ENCODE measurements around the gene RGS19.

Gene RGS19

DNA sequence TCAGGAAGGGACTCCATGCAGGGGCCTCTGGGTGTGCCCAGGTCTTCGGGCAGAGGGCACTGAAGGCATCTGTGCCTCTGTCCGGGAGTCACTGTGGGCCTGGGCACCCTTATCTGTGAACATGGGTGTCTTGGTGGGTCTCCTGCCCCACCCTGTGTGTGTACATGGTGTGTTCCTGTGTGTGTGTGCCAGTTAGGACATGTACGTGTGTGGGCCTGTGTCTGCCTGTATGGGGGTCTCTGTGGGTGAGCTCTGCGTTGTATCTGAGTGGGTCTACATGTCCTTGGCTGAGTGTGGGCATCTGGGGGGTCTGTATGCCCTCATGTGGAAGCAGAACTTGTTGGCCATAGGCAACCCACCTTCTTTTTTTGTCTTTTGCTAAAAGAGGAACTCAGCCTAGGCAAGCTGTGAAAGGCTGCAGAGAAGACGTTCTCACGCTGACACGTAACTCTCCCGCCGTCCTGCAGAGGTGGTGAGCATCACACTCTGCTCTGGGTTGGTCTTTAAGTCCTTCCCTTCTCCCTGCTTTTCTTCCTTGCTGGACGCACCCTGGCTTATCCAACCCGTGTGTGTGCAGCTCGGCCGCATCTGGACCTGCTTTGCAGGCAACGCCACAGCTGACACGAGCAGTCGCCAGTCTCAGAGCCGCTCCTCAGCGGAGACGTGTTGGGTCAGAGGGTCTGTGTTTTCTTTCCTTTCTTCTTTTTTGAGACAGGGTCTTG lies 28.6 kb upstream of the RGS19 start:
- no peak for DNase-seq

- DNase-seq = no peak
Measured at GRCh38 chr20:64106981-64107735, 27.8 kb upstream of the RGS19 start, which contains the start of gene NPBWR2. Gene NPBWR2 (minus strand): TSS chr20:64107565. CDS start chr20:64106831, 734 bp downstream.

- no peak for DNase-seq
Measured at GRCh38 chr20:64106435-64106961, 27.2 kb upstream of the RGS19 start.

DNA sequence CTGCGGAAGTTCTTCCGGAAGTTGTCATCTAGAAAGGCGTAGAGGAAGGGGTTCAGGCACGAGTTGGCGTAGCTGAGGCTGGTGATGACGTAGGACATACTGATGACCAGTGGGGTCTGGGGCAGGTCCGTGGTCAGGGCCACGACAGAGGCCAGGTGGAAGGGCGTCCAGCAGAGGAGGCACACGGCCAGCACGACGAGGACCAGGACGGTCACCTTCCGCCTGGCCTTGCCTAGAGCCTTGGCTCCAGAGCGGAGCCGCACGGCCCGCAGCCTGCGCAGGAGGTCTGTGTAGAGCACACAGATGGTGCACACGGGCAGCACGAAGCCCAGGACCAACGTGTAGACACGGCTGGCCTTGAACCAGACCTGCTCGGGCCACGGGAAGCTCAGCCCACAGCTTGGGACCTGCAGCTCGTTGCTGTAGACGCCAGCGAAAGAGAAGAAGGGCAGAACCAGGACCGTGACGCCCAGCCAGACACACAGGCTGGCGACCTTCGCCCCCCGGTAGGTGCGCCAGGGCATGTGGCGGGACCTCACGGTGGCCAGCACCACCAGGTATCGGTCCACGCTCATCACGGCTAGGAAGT lies 26.6 kb upstream of the RGS19 start:
- no peak for DNase-seq

DNA sequence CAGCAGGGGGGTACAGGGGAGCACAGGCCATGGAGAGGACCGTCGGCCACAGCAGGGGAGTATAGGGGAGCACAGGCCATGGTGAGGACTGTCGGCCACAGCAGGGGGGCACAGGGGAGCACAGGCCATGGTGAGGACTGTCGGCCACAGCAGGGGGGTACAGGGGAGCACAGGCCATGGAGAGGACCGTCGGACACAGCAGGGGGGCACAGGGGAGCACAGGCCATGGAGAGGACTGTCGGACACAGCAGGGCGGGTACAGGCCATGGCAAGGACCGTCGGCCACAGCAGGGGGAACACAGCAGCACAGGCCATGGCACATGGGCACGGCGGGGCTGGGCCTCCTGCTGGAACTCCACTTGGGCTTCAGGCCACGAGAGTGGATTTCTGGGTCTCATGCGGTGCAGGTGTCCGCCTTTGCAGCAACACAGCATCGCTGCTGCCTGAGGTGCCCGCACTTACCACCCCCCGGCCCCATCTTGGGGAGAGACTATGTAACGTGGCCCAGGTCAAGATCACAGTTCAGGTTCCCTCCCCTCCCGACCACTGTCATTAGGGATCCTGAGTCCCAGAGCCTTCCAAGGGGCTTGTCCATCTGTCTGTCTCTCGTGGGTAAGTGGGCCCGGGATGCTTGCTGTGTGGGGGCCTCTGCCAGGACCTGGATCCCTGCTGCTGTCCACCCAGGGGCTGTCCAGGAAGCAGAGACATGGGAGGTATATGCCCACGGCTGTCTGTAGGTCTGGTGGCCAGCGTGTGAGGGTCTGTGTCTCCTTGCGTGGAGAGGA lies 25.5 kb upstream of the RGS19 start:
- DNase-seq = no peak

DNA sequence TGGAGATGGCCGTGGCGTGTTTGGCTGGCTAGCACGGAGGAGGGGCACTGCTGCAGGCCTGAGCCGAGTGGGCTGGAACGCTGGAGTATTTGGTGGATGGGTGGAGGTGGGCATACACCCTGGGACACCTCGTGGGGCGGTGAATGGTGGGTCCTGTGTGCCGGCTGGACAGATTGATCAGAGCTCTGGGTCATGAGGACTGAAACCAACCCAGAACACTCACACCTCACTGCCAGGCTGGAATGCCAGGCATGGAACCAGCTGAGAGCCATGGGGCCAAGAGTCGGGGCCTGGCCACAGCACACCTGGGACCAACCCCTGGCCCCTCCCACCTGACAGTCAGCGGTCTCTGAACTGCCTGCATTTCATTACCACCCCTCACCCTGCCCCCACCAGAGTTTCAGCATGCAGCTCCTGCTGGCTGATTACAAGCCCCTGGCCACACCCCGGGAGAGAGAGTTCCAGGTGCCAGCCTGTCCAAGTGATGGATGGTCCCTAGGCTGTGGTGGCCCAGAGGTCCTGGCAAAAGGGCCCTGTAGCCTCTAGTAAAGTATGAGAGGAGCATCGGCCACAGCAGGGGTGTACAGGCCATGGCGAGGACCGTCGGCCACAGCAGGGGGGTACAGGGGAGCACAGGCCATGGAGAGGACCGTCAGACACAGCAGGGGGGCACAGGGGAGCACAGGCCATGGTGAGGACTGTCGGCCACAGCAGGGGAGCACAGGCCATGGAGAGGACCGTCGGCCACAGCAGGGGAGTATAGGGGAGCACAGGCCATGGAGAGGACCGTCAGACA lies 24.8 kb upstream of the RGS19 start:
- no peak for DNase-seq

DNA sequence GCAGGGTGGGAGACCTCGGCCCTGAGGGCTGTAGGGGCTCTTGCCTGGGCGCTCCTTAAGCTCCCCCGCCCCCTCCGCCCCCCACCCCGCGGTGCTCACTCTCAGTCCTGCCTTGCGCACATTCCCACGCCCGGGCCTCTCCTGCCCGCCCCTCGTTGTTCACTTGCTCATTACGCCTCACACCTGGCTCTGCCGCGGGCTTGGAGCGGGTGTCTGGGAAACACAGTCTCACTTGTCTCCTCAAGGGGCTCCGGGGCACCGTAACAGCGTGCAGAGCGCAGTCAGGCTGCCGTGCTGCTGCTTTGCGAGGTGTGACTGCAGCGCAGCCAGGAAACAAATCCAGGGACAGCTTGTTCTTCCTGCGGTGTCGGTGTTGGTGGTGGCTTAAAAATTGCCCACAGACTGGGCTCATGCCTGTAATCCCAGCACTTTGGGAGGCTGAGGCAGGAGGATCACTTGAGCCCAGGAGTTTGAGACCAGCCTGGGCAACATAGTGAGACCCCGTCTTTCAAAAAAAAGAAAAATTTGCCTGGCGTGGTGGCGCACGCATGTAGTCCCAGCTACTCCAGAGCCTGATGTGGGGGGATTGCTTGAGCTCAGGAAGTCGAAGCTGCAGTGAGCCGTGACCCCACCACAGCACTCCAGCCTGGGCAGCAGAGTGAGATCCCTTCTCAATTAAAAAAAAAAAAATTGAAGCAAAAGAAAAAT lies 23.5 kb upstream of the RGS19 start:
- peak; percentile 55 for DNase-seq

DNA sequence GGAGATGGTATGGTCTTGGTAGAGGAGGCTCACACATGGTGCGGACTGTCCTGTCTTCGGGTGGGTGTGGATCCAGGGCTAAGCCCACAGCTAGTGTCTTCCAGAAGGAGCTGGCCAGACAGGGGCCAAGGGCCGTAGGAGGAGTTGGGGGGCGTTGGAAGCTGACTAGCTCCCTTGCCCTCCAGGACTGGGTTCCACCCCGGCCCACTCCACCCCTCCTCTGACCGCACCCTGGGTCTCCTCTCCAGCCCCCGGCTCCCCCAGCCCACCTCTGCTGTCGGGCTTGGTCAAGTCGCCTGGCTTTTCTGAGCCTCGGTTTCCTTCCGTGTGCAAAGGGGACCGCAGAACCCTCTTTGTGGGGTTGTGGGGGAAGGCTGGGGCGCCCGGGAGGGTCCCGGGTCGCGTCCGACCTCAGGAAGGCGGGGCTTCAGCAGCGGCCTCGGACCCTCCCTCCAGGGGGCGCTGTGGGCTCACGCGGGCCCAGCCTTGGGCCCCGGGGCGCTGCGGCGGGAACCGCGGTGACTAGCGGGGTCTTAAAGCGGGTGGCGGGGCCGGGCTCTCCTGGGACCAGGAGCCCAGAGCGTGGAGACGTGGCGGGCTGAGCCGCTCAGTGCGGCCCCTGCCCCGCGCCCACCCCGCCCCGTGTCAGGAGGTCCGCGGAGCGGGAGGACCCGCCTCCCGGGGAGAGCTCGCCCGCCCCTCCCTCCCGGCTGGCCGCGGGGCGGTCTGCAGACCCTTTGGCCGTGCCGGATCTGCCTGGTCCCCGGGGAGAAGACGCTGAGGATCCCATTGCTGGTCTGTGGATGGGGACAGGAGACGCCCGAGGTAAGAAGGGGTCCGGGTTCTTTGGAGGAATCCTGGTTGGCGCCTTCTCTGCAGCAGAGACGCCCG lies 22.7 kb upstream of the RGS19 start:
- no peak for DNase-seq

GRCh38 chr20:64100946-64101688 lies 21.8 kb upstream of the RGS19 start:
- no peak for DNase-seq

DNA sequence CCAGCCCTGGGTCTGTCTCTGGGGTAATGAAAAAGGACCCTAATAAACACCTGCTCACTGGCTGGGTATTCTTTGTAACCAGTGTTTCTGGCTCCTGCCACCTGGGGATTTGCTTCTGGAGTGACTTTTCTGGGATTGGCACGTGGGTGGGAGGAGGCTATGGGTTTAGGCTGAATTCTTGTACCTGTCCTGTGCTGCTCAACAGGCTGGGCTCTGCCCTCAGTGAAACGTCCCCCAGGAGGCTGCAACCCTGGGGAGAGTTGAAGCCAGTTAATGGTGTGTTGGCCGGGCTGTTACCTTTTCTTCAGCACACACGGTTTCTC lies 21.2 kb upstream of the RGS19 start:
- no peak for DNase-seq

GRCh38 chr20:64099880-64100565 lies 20.7 kb upstream of the RGS19 start:
- no peak for DNase-seq

- no peak for DNase-seq
Measured at GRCh38 chr20:64099086-64099786, 19.9 kb upstream of the RGS19 start.

DNA sequence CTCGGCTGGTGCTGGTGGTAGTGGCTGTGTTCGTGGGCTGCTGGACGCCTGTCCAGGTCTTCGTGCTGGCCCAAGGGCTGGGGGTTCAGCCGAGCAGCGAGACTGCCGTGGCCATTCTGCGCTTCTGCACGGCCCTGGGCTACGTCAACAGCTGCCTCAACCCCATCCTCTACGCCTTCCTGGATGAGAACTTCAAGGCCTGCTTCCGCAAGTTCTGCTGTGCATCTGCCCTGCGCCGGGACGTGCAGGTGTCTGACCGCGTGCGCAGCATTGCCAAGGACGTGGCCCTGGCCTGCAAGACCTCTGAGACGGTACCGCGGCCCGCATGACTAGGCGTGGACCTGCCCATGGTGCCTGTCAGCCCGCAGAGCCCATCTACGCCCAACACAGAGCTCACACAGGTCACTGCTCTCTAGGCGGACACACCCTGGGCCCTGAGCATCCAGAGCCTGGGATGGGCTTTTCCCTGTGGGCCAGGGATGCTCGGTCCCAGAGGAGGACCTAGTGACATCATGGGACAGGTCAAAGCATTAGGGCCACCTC lies 19.2 kb upstream of the RGS19 start:
- DNase-seq = no peak

GRCh38 chr20:64096535-64096934 lies 17.2 kb upstream of the RGS19 start:
- no peak for DNase-seq

DNA sequence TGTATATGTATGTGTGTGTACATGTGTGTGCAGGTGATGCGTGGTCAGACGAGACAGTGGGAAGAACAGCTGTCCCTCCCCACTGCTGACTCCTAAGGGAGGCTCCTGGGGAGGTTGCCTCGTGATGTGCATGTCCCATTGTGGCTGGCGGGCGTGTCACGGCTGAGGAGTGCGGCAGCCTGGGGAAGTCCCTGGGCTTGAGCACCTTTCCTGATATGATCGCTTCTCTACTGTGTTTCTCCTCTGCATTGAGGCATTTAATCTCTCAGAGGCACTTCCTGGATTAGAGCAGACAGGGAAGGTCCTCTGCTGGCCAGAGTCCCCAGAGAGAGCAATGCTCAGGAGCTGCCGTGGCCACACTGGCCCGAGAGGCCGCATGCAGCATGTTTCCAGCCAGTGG lies 16.6 kb upstream of the RGS19 start:
- DNase-seq = no peak

- DNase-seq = no peak
Measured at GRCh38 chr20:64095455-64095854, 16.1 kb upstream of the RGS19 start.

- DNase-seq = no peak
Measured at GRCh38 chr20:64093013-64093503, 13.7 kb upstream of the RGS19 start.
